ENCODE results near the gene JAM2. TPM values are rescaled to one million over a fixed set of nuclear protein-coding genes. Genes with fewer than 3 reads are reported as not detected.
"Not testable (repeated sequence)": the region's sequence is repeated elsewhere in the genome, so short reads cannot be mapped to it uniquely, and the experiment has no call there.

Gene JAM2
- total RNA-seq, 2 donors from 2014 or later, result 3.7 to 9.5 TPM

DNA sequence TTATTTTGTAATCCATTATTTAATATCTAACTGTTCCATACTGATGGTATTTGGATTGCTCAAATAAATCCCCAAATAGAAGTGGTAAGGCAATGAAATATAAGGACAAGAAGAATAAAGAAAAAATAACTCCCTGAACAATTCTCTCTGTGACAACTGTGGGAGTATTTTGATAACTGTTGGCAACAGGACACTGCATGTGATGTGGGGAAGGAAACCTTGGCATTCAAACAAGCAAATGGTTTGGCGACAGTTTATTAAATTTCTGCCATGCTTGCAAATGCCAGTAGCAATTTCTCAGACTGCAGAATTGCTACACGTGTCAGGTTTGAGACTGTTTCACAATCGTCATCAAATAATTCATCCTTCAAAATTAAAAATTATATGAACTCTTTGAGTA, 23.2 kb upstream of the JAM2 start:
- H3K9me3 ChIP-seq, result no peaks in the 10 kb centered on the region
- DNase-seq, result no peak
- no peaks in the 10 kb centered on the region for H3K27me3 ChIP-seq
- no peaks in the 10 kb centered on the region for H3K36me3 ChIP-seq
- H3K4me3 ChIP-seq, result no peak overlapping the region
- no peak overlapping the region for H3K9ac ChIP-seq (ENCODE audit: low read depth in 2 of 2, low read length in 2 of 2)
- intact Hi-C loops (cut with DNase I), result no loop called here
- TF ChIP-seq, protein P1, sequence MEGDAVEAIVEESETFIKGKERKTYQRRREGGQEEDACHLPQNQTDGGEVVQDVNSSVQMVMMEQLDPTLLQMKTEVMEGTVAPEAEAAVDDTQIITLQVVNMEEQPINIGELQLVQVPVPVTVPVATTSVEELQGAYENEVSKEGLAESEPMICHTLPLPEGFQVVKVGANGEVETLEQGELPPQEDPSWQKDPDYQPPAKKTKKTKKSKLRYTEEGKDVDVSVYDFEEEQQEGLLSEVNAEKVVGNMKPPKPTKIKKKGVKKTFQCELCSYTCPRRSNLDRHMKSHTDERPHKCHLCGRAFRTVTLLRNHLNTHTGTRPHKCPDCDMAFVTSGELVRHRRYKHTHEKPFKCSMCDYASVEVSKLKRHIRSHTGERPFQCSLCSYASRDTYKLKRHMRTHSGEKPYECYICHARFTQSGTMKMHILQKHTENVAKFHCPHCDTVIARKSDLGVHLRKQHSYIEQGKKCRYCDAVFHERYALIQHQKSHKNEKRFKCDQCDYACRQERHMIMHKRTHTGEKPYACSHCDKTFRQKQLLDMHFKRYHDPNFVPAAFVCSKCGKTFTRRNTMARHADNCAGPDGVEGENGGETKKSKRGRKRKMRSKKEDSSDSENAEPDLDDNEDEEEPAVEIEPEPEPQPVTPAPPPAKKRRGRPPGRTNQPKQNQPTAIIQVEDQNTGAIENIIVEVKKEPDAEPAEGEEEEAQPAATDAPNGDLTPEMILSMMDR (IDR thresholded peaks at IDR 0.05), result no peak
- no peak overlapping the region for H3K27ac ChIP-seq
- H3K4me1 ChIP-seq, result no peaks in the 10 kb centered on the region

DNA sequence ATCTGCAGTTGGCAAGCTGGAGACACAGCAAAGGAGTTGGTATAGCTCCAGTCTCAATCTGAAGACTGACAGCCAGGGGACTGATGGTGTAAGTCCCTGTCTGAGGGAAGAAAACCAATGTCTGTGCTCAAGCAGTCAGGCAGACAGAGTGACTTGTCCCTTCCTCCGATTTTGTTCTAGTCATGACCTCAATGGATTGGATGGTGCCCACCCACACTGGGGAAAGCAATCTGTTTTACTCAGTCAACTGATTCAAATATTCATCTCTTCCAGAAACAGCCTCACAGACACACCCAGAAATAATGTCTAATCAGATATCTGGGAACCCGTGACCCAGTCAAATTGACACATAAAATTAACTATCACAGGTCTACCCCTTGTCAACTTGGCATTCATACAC, 19.9 kb upstream of the JAM2 start:
- Histone ChIP-seq H3K4me1 (no peaks in the 10 kb centered on the region), H3K4me3 (no peak overlapping the region), H3K27ac (no peak overlapping the region), H3K36me3 (no peaks in the 10 kb centered on the region), H3K9me3 (no peaks in the 10 kb centered on the region), H3K9ac (ENCODE audit: low read depth in 2 of 2, low read length in 2 of 2) (no peak overlapping the region), H3K27me3 (no peaks in the 10 kb centered on the region)
- intact Hi-C loops (cut with DNase I), result no loop called here
- TF ChIP-seq, protein P1 (IDR thresholded peaks at IDR 0.05), result no peak
- DNase-seq, result no peak

DNA sequence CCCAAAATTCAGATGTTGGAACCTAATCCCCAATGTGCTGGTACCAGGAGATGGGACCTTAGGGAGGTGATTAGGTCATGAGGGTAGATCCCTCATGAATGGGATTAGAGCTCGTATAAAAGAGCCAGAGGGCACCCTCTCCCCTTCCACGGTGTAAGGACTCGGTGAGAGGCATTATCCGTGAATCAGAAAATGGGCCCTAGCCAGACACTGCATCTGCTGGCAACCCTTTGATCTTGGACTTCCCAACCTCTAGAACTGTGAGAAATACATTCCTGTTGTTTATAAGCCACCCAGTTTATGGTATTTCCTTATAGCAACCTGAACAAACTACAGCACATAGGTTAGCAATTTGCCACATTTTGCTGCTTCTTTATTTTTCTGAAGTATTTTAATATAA, 14.5 kb upstream of the JAM2 start:
- Histone ChIP-seq H3K27me3 (no peaks in the 10 kb centered on the region), H3K9me3 (no peaks in the 10 kb centered on the region), H3K27ac (no peak overlapping the region), H3K9ac (ENCODE audit: low read depth in 2 of 2, low read length in 2 of 2) (no peak overlapping the region), H3K4me3 (no peak overlapping the region), H3K4me1 (no peaks in the 10 kb centered on the region), H3K36me3 (no peaks in the 10 kb centered on the region)
- intact Hi-C loops (cut with DNase I), result no loop called here
- DNase-seq, result no peak
- TF ChIP-seq, protein P1 (IDR thresholded peaks at IDR 0.05), result no peak

DNA sequence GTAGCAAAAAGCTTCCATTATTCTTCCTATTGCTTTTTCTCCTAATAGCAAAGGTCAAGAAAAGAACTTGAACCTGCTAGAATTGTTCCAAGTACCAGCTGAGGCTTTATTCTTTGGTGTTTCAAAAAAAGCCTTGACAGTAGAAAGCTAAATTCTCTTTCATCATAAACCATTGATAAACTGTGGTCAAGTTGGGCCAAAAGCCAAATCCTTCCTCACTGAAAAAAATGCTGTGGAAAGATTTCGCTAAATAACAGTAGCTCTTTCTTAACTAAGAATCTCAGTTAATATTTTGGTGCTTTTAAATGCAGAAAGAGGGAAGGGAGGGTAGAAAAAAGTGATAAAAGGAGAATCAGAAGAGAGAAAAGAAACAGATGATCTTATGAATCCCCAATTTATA, 14.0 kb upstream of the JAM2 start:
- H3K36me3 ChIP-seq, result no peaks in the 10 kb centered on the region
- TF ChIP-seq, protein P1 (IDR thresholded peaks at IDR 0.05), result no peak
- H3K27ac ChIP-seq, result no peak overlapping the region
- H3K9ac ChIP-seq (ENCODE audit: low read depth in 2 of 2, low read length in 2 of 2), result no peak overlapping the region
- no peaks in the 10 kb centered on the region for H3K4me1 ChIP-seq
- no peak overlapping the region for H3K4me3 ChIP-seq
- no peaks in the 10 kb centered on the region for H3K9me3 ChIP-seq
- DNase-seq, result no peak
- intact Hi-C loops (cut with DNase I), result no loop called here
- H3K27me3 ChIP-seq, result no peaks in the 10 kb centered on the region

DNA sequence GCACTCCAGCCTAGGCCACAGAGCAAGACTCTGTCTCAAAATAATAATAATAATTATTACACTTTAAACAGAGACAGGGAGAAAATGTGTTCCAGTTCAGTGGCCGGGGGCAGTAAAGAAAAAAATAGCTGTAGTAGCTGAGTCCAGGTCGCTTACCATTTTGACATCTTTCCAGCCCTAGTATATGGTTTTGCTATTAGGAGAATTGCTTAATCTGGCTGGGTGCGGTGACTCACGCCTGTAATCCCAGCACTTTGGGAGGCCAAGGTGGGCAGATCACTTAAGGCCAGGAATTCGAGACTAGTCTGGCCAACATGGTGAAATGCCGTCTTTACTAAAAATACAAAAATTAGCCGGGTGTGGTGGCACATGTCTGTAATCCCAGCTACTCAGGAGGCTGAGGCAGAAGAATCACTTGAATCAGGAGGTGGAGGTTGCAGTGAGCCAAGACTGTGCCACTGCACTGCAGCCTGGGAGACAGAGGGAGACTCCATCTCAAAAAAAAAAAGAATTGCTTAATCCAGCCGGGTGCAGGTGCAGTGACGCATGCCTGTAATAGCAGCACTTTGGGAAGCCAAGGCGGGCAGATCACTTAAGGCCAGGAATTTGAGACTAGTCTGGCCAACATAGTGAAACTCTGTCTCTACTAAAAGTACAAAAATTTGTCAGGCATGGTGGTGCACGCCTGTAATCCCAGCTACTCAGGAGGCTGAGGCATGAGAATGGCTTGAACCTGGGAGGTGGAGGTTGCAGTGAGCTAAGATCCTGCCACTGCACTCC, 13.1 kb upstream of the JAM2 start:
- DNase-seq; H3K4me3 ChIP-seq; intact Hi-C loops (cut with DNase I); H3K4me1 ChIP-seq; H3K27ac ChIP-seq; H3K36me3 ChIP-seq; H3K9me3 ChIP-seq; H3K9ac ChIP-seq (ENCODE audit: low read depth in 2 of 2, low read length in 2 of 2); H3K27me3 ChIP-seq: not testable (repeated sequence)

DNA sequence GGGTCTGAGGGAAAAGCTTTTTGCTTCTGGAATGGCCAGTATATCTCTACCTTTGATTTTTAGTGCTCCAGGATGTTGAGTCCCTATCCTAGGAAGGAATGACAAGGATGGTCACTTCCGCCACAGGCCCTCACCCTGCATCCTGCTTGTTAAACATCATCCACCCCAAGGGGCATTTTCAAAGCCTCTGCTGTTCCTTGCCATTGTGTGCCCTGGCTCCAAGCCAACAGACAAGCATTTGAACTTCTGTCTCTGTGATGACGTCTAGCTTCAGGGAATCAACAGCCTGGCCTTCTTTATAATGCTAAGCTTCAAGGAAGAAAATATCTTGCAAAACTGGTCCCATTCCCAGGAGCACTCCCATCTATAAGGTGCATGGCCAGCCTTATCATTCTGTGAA, 12.3 kb upstream of the JAM2 start:
- H3K9me3 ChIP-seq, result no peaks in the 10 kb centered on the region
- no peak overlapping the region for H3K27ac ChIP-seq
- no peaks in the 10 kb centered on the region for H3K27me3 ChIP-seq
- TF ChIP-seq, protein P1 (IDR thresholded peaks at IDR 0.05), result no peak
- intact Hi-C loops (cut with DNase I), result no loop called here
- no peak overlapping the region for H3K9ac ChIP-seq (ENCODE audit: low read depth in 2 of 2, low read length in 2 of 2)
- DNase-seq, result no peak
- H3K4me1 ChIP-seq, result no peaks in the 10 kb centered on the region
- no peak overlapping the region for H3K4me3 ChIP-seq
- H3K36me3 ChIP-seq, result no peaks in the 10 kb centered on the region
